Endometrial microvascular endothelial cells (primary cell): ENCODE measurements around the gene ZNRF2. TPM values are rescaled to one million over a fixed set of nuclear protein-coding genes. Genes with fewer than 3 reads are reported as not detected.

Experiments
- in situ Hi-C: cut with HindIII; loops from 2 replicates; pipeline ENCODE4 v1.10.0; 2017; ENCODE audit warnings: low sequenced_read_pairs, low pct_unique_long_range_greater_than_20kb; ENCODE audit errors: inconsistent ontology term
- total RNA-seq: library from RNA; depleted of rRNA; stranded (reverse); fragments of >200 nt; gene quantifications from one replicate; pipeline ENCODE4 v1.2.3, GENCODE V29; 2015; ENCODE audit errors: inconsistent ontology term

The ZNRF2 gene
- total RNA-seq, 1 donor from 2014 or later = 7.4 TPM

GRCh38 chr7:30309842-30310435 lies 25.5 kb downstream of the ZNRF2 start:
- in situ Hi-C loops = no loop called here

- in situ Hi-C loops = no loop called here
These were observed 26.4 kb downstream of the ZNRF2 start for GRCh38 chr7:30310674-30311362.

- in situ Hi-C loops = no loop called here
These were observed 27.8 kb downstream of the ZNRF2 start for GRCh38 chr7:30312178-30312577.

GRCh38 chr7:30313348-30313747 lies 29.0 kb downstream of the ZNRF2 start:
- in situ Hi-C loops = no loop called here

GRCh38 chr7:30313793-30314192 lies 29.4 kb downstream of the ZNRF2 start:
- in situ Hi-C loops = no loop called here

GRCh38 chr7:30315589-30315988 lies 31.2 kb downstream of the ZNRF2 start:
- in situ Hi-C loops = no loop called here

- in situ Hi-C loops = no loop called here
These were observed 36.0 kb downstream of the ZNRF2 start for GRCh38 chr7:30320392-30320791.

GRCh38 chr7:30321089-30321881 lies 36.9 kb downstream of the ZNRF2 start:
- in situ Hi-C loops = no loop called here

GRCh38 chr7:30321882-30322192 lies 37.4 kb downstream of the ZNRF2 start:
- in situ Hi-C loops = no loop called here

- in situ Hi-C loops = no loop called here
These were observed 38.0 kb downstream of the ZNRF2 start for GRCh38 chr7:30322271-30323005.

GRCh38 chr7:30323006-30323355 lies 38.6 kb downstream of the ZNRF2 start:
- in situ Hi-C loops = no loop called here

GRCh38 chr7:30327813-30328212 lies 43.4 kb downstream of the ZNRF2 start:
- in situ Hi-C loops = no loop called here

GRCh38 chr7:30328381-30328780 lies 44.0 kb downstream of the ZNRF2 start:
- in situ Hi-C loops = no loop called here

GRCh38 chr7:30329716-30330115 lies 45.3 kb downstream of the ZNRF2 start:
- in situ Hi-C loops = no loop called here

- in situ Hi-C loops = no loop called here
These were observed 46.0 kb downstream of the ZNRF2 start for GRCh38 chr7:30330134-30331111.

- in situ Hi-C loops = no loop called here
These were observed 46.9 kb downstream of the ZNRF2 start for GRCh38 chr7:30331338-30331737.

GRCh38 chr7:30332549-30332948 lies 48.2 kb downstream of the ZNRF2 start:
- in situ Hi-C loops = no loop called here

GRCh38 chr7:30335763-30336487 lies 51.5 kb downstream of the ZNRF2 start:
- in situ Hi-C loops = no loop called here
